Thyroid gland (tissue), 4 donors: ENCODE results near the gene KLHL2.
"Not testable (repeated sequence)": the region's sequence is repeated elsewhere in the genome, so short reads cannot be mapped to it uniquely, and the experiment has no call there.

Source experiments
- POLR2A ChIP-seq, 2 donors: fragments of 450-650 bp; IDR thresholded peaks; one replicate each; pipeline ENCODE4 v1.6.1; 2017; ENCODE audit warnings: antibody characterized with exemption in 2 of 2, mild to moderate bottlenecking in 2 of 2, moderate library complexity in 1 of 2
- TF ChIP-seq, protein P1 (sequence below), 6 experiments: fragments of 200-600 bp in 3 of 6; fragments of 450-650 bp in 3 of 6; sonication (generic) in 3 of 6; IDR thresholded peaks; one replicate each; pipeline ENCODE4 v1.5.1; 2016 to 2019; ENCODE audit warnings: antibody characterized with exemption in 6 of 6, mild to moderate bottlenecking in 2 of 6, inconsistent platforms in 1 of 6, moderate library complexity in 1 of 6

DNA sequence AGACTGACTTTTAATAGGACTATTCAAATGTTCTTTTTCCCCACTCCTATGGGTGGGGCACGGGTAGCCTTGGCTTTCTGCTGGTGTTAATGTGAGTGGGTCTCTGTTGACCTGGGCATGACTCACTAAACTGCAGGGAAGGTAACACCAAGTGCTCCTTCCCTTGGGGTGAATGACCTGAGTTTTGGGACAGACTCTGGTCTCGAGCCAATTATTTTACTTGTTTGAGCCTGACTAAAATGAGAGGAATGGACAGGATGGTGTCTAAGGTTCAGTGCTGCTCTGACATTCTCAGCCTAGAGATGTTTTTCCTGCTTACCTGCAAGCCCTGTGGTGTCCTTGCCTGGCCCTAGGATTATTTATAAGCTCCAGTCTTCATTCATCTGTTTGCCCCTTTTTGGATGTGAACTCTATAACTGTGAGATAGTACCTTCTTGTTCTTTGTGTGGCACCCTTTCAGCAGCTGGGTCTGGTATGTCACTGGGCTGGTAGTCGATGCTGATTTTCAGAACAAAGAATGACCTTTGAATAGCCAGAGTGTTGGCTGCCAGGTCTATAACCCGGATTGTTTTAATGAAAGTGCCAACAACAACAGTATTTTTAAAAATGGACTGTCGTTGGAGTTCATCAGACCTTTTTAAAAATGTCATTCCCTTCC is 14.8 kb downstream of the KLHL2 start:
- not testable (repeated sequence) for TF ChIP-seq POLR2A (IDR thresholded peaks at IDR 0.05)
- TF ChIP-seq, protein P1, sequence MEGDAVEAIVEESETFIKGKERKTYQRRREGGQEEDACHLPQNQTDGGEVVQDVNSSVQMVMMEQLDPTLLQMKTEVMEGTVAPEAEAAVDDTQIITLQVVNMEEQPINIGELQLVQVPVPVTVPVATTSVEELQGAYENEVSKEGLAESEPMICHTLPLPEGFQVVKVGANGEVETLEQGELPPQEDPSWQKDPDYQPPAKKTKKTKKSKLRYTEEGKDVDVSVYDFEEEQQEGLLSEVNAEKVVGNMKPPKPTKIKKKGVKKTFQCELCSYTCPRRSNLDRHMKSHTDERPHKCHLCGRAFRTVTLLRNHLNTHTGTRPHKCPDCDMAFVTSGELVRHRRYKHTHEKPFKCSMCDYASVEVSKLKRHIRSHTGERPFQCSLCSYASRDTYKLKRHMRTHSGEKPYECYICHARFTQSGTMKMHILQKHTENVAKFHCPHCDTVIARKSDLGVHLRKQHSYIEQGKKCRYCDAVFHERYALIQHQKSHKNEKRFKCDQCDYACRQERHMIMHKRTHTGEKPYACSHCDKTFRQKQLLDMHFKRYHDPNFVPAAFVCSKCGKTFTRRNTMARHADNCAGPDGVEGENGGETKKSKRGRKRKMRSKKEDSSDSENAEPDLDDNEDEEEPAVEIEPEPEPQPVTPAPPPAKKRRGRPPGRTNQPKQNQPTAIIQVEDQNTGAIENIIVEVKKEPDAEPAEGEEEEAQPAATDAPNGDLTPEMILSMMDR (IDR thresholded peaks at IDR 0.05) = not testable (repeated sequence)
